KOPT-K1 (cell line): ENCODE measurements around the gene CAPZA1.
A peak's percentile ranks its signal among the peaks of the same experiment; 100 is the strongest.

ENCODE experiments used
- H3K27ac ChIP-seq: fragments of 200-600 bp; sonication (generic); 2 replicates; pipeline ENCODE4 v1.5.1; 2016; ENCODE audit warnings: antibody characterized with exemption, mild to moderate bottlenecking, low read depth, low read length; ENCODE audit not compliant: poor library complexity, severe bottlenecking
- H3K36me3 ChIP-seq: fragments of 200-600 bp; sonication (generic); 2 replicates; pipeline ENCODE4 v1.5.1; 2017; ENCODE audit warnings: antibody characterized with exemption, mild to moderate bottlenecking, low read length, moderate library complexity; ENCODE audit not compliant: insufficient read depth
- H3K9me3 ChIP-seq: fragments of 200-600 bp; sonication (generic); 2 replicates; pipeline ENCODE4 v1.5.1; 2017; ENCODE audit warnings: antibody characterized with exemption, low read length, mild to moderate bottlenecking; ENCODE audit not compliant: insufficient read depth, poor library complexity, severe bottlenecking

The CAPZA1 gene

GRCh38 chr1:112619518-112620376 lies at the start of gene CAPZA1:
CAPZA1 (plus strand) TSS chr1:112619832; CDS start chr1:112619845, 13 bp downstream.
- Histone ChIP-seq H3K9me3 (no peaks in the 10 kb centered on the region), H3K27ac (peak within 1 kb of the TSS; percentile 100), H3K36me3 (peaks cover 25% of the 10 kb centered on the region)

GRCh38 chr1:112575154-112575804 lies 44.4 kb upstream of the CAPZA1 start:
- H3K36me3 ChIP-seq = peaks cover 33% of the 10 kb centered on the region
- H3K27ac ChIP-seq = no peak overlapping the region
- H3K9me3 ChIP-seq = no peaks in the 10 kb centered on the region

DNA sequence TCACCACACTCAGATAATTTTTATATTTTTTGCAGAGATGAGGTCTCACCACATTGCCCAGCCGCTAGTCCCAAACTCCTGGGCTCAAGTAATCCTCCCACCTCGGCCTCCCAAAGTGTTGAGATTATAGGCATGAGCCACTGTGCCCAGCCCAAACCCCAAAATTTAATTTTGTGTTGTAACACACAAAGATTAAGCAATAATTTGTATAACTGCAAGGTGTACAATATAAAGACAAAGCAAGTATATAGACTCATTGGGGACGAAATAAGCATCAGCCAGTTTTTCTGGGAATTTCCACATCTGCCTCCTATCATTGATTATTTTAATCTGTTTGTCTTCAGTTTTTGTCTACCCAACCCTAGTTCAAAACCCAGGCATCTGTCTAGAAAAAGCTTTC lies 43.4 kb upstream of the CAPZA1 start:
- Histone ChIP-seq H3K9me3 (no peaks in the 10 kb centered on the region), H3K36me3 (peaks cover 33% of the 10 kb centered on the region), H3K27ac (no peak overlapping the region)

DNA sequence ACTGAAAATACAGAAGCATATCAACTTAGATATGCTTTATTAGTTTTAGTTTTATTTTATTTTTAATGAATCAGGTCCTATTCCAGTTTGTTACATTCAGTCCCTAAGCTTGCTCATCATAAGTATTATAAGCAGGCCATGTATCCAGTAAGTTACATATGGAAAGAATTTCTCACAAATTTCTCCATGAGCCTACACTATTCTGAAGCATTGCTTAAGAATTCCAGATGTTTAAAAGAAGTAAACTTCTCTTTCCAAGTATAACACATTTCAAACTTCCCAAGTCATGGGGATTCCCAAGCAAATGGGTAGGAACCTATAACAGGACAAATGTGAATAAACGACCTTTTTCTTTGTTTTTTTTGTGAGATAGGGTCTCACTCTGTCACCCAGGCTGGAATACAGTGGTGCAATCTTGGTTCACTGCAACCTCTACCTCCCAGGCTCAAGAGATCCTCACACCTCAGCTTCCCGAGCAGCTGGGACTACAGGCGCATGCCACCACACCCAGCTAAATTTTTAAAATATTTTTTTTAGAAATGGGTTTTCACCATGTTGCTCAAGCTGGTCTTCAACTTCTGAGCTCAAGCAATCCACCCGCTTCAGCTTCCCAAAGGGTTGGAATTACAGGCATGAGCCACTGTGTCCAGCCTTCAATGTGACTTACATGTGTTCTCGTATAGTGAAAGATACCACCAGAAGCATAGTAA lies 39.7 kb upstream of the CAPZA1 start:
- Histone ChIP-seq H3K36me3 (peaks cover 23% of the 10 kb centered on the region), H3K27ac (no peak overlapping the region)

DNA sequence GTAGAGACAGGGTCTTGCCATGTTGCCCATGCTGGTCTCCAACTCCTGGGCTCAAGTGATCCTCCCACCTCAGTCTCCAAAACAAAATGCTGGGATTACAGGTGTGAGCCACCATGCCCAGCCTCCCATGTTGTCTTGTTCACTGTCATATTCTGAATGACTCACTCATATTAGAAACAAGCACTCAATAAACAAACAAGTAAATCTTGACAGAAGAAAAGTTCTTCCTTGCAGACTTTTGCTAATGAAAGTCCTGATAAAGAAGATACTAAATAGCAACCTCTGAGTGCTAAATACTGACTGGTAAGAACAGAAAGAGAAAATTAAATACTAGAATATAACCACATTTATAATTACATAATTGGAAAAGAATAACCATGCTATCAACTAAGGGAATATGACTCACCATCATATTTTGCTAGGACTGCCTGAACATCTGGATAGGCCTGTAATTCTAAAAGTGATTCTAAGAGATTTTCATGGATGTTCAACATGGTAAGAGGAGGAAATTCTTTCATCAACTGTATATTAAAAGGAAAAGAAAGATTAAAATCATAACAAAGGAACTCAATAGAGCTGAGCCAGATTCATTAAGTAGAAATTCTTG lies 37.9 kb upstream of the CAPZA1 start:
- Histone ChIP-seq H3K27ac (no peak overlapping the region), H3K36me3 (peaks cover 13% of the 10 kb centered on the region), H3K9me3 (no peaks in the 10 kb centered on the region)

More for the DNA sequence above, 39.7 kb upstream of the CAPZA1 start:
- no peaks in the 10 kb centered on the region for H3K9me3 ChIP-seq

DNA sequence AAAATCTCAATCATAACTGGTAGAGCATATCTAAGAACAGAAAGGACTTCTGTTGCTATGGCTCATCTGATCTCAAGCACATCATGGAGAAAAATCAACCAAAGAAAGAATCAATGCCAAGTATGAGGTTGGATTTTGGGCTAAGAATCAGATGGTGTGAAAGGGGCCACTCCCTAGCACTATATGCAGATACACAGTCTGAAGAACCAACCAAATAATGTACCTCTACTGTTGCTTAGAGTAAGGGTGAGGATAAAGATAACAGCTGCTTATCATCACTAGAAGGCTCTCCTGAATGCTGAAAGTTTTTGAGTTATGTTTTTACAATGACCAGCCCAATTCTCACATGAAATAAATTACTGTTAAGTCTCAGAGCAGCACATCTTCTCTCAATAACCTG lies 36.3 kb upstream of the CAPZA1 start:
- Histone ChIP-seq H3K27ac (no peak overlapping the region), H3K9me3 (no peaks in the 10 kb centered on the region)

DNA sequence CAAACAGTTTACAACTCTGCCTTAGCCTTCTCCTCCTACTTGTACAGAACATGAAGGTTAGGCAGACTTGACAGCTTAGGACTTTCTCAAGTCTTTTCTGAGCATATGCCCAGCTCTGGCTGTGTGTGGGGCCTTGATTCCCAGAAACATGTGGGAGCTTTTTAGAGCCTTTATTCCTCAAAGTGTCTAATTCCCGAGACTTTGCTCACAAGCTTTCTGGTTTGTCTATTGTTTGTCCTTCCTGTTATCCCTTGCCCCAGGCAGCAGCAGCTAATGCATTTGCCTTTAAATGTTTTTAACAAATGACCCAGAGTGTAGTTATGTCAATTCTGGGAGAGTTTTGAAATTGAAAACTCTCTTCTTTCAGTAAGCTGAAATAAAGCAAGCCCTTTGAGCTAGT lies 29.9 kb upstream of the CAPZA1 start:
- peaks cover 27% of the 10 kb centered on the region for H3K36me3 ChIP-seq
- H3K9me3 ChIP-seq = peaks cover 18% of the 10 kb centered on the region
- H3K27ac ChIP-seq = no peak overlapping the region

More for the DNA sequence above, 36.3 kb upstream of the CAPZA1 start:
- 0 out of 2 replicates have a peak, but pooled peaks cover under 1% of the 10 kb centered on the region for H3K36me3 ChIP-seq

GRCh38 chr1:112594208-112594876 lies 25.3 kb upstream of the CAPZA1 start:
- Histone ChIP-seq H3K36me3 (peaks cover 38% of the 10 kb centered on the region), H3K9me3 (peaks cover 14% of the 10 kb centered on the region), H3K27ac (no peak overlapping the region)

- Histone ChIP-seq H3K9me3 (no peaks in the 10 kb centered on the region), H3K27ac (no peak overlapping the region), H3K36me3 (peaks cover 57% of the 10 kb centered on the region)
Observed at GRCh38 chr1:112599477-112599876, 20.2 kb upstream of the CAPZA1 start.

DNA sequence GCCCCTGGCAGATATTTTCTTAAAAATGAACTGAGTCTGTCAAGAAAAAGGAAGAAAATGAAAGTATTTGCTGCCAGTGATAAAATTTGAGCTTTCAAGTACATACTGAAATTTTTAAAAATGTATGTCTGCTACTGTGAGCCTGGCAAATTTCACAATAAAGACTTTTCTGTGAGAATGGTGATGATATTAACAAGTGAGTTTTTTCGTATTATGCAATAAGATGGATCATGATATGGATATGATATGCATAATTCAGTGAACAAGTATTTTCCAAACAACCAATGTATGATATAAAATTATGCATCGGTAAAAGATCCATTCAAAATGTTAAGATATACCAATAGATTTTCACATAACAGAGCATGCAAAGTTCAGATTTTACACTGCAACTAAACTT lies 16.6 kb upstream of the CAPZA1 start:
- Histone ChIP-seq H3K36me3 (peaks cover 68% of the 10 kb centered on the region), H3K9me3 (no peaks in the 10 kb centered on the region), H3K27ac (no peak overlapping the region)

DNA sequence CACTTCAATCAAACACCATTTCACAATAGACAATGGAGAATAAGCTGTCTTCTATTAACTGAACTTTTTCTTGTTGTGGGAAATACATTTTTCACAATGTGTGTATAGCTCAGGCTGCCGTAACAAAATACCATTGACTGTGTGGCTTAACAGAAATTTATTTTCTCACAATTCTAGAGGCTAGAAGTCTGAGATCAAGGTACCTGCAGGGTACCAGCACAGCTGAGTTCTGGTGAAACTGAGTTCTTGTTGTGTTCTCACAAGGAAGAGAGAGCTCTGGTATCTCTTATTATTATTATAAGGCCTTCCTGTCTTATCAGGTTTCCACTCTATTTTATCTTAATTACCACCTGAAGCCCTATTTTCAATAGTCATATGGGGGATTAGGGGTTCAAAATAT lies 16.1 kb upstream of the CAPZA1 start:
- Histone ChIP-seq H3K27ac (no peak overlapping the region), H3K36me3 (peaks cover 73% of the 10 kb centered on the region), H3K9me3 (no peaks in the 10 kb centered on the region)

DNA sequence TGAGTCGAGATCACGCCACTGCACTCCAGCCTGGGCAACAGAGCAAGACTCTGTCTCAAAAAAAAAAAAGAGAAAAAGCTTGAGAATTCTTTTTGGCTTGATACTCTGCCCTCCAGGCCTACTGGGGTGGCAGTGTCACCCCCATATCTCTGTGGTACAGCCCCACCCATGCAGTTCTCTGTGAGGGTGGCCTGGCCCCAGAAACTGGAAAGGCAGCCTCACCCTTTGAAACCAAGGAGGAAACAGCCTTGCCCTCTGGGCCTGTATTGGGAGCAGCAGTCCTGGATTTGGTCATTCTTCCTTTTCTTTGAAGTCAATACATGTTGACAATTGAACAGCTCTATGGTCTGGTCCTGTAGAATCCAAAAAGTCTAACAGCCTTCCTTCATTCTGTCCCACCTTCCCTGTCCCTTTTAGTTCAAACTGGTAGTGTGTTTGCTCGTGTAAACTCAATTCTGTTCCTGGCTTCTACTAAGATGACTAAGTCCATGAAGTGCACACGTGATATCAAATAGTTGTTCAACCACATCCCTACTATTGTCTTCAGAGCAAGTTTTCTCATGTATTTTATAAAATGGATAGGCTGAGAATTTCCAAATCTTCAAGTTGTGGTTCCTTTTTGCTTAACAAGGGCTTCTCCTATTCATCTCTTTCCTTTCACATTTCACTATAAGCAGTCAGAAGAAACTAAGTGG lies 13.9 kb upstream of the CAPZA1 start:
- Histone ChIP-seq H3K27ac (no peak overlapping the region), H3K36me3 (peaks cover 71% of the 10 kb centered on the region), H3K9me3 (no peaks in the 10 kb centered on the region)

DNA sequence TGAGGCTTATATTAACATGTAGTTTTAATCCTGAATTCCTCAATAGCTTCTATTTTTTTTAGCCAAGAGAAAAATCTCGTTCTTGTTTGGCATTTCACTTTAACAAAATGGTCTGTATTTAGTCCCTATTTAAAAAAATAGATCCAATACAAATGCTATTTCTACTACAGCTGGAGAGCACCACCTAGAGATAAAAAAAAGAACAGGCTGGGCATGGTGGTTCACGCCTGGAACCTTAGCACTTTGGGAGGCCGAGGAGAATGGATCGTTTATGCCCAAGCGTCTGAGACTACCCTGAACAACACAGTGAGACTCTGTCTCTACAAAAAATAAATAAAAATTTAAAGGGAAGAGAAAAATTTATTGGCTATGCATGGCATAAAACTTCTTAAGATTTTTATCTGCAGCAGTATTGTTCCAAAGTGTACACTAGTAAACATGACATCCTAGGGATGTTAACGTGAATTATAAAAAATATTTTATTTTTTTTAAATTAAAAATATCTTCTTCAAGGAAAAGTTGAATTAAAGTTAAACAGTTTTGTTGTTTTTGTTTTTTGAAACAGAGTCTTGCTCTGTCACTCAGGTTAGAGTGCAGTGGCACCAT lies 5.1 kb upstream of the CAPZA1 start:
- H3K9me3 ChIP-seq = no peaks in the 10 kb centered on the region
- peaks cover 53% of the 10 kb centered on the region for H3K36me3 ChIP-seq
- no peak overlapping the region for H3K27ac ChIP-seq
